Heart left ventricle (tissue), 16 donors: ENCODE measurements around the gene TTC3. TPM values are rescaled to one million over a fixed set of nuclear protein-coding genes. Genes with fewer than 3 reads are reported as not detected.
"Not testable (repeated sequence)": the region's sequence is repeated elsewhere in the genome, so short reads cannot be mapped to it uniquely, and the experiment has no call there.

Experiments
- ATAC-seq, 4 donors: fragments of 200-7000 bp; cut with Tn5 transposase; one replicate each; pipeline ENCODE4 v1.9.1; 2020 to 2022; ENCODE audit warnings: moderate library complexity in 4 of 4, mild to moderate bottlenecking in 3 of 4, moderate number of reproducible peaks in 1 of 4
- DNase-seq, 5 donors: peaks; one replicate each; pipeline ENCODE4 v3.0.0-alpha.2; 2020
- H3K27ac ChIP-seq, 12 donors: fragments of 200-600 bp; sonication (generic) in 4 of 12; one replicate each; pipeline versions ENCODE4 v1.5.0 to v1.8.0; 2016 to 2022; ENCODE audit warnings: mild to moderate bottlenecking in 2 of 12
- H3K27me3 ChIP-seq, 9 donors: fragments of 200-600 bp; sonication (generic) in 2 of 9; one replicate each; pipeline versions ENCODE4 v1.5.1 to v1.8.0; 2016 to 2022; ENCODE audit warnings: mild to moderate bottlenecking in 3 of 9
- H3K36me3 ChIP-seq, 9 donors: fragments of 200-600 bp; sonication (generic) in 2 of 9; one replicate each; pipeline versions ENCODE4 v1.5.0 to v1.8.0; 2018 to 2022; ENCODE audit warnings: mild to moderate bottlenecking in 2 of 9
- H3K4me1 ChIP-seq, 12 donors: fragments of 200-600 bp; sonication (generic) in 4 of 12; one replicate each; pipeline versions ENCODE4 v1.5.0 to v1.8.0; 2016 to 2022; ENCODE audit warnings: mild to moderate bottlenecking in 3 of 12
- H3K4me3 ChIP-seq, 12 donors: fragments of 200-600 bp; sonication (generic) in 4 of 12; one replicate each; pipeline versions ENCODE4 v1.5.0 to v1.8.0; 2017 to 2022; ENCODE audit warnings: mild to moderate bottlenecking in 9 of 12, moderate library complexity in 4 of 12
- H3K9me3 ChIP-seq, 12 donors: fragments of 200-600 bp; sonication (generic) in 4 of 12; one replicate each; pipeline versions ENCODE4 v1.5.0 to v1.8.0; 2016 to 2022; ENCODE audit warnings: mild to moderate bottlenecking in 1 of 12
- POLR2A ChIP-seq, 2 donors: fragments of 450-650 bp; IDR thresholded peaks; one replicate each; pipeline ENCODE4 v1.6.1; 2017; ENCODE audit warnings: antibody characterized with exemption in 2 of 2, mild to moderate bottlenecking in 2 of 2, moderate library complexity in 2 of 2
- WGBS, 4 donors: extraction: QIAGEN DNeasy Blood & Tissue Kit in 2 of 4; methylation state at CpG; one replicate each; pipeline versions ENCODE4 v1.1.5 to v1.1.7; 2013 to 2018; 5-methylcytosine and 5-hydroxymethylcytosine counted together
- intact Hi-C, 10 donors: fragments of 100-400 bp; cut with DNase I; formaldehyde crosslinking; loops; one replicate each; pipeline versions ENCODE4 v1.11.1 to v1.14.2; 2022
- polyA plus RNA-seq, 2 donors: library from polyadenylated mRNA; stranded (reverse); fragments of 200-250 nt; gene quantifications; one replicate each; pipeline ENCODE4 v1.2.3, GENCODE V29; 2013
- total RNA-seq, 9 donors: library from RNA; depleted of rRNA in 2 of 9; stranded (reverse); fragments of >200 nt in 2 of 9; fragmentation: NEBNext Ultra II Directional in 3 of 9; extraction: Animal tissue kit (Norgen Biotek cat#: 25700) in 3 of 9; gene quantifications; one replicate each; pipeline versions ENCODE4 v1.1.0 to v1.2.4, GENCODE V29; 2016 to 2023
- TF ChIP-seq, protein P1 (sequence below), 12 donors: fragments of 200-600 bp; sonication (generic) in 4 of 12; IDR thresholded peaks; one replicate each; pipeline versions ENCODE4 v1.5.0 to v1.8.0; 2018 to 2022; ENCODE audit warnings: antibody characterized with exemption in 12 of 12, mild to moderate bottlenecking in 5 of 12
- donor health status: ischemic (EF 13 %, LVEDD 7.1; RV severe dilation, severe dysfunction).
- donor health status: healthy with polysubstance abuse.
- donor health status: DM: no; HTN: yes; CAD: no.
- donor health status: DM: no; HTN: no; CAD: no.
- donor health status: ischemic (EF 25% LVEDD 6.9; RV normal size, moderate dysfunction).
- donor health status: ischemic (EF 25% LVEDD 5.7; RV mildly dilated, moderate dysfunction).
- donor health status: healthy.
- donor health status: DM: yes; HTN: yes; CAD: no.
- donor health status: ischemic (EF 35%, LVEDD 5.7; RV mildly dilated, moderate dysfunction).
- donor health status: nonischemic (EF 11% LVEDD 7.7; RV severe dilation, severe dysfunction).
- donor health status: DM: yes; HTN: yes; CAD: no.
- donor health status: PGD.
- donor health status: ischemic (EF 29% LVEDD 5.4; RV normal size, mild dysfunction).
- donor health status: nonischemic (EF 23%, LVEDD 6.1; RV moderate dilation, normal function).

Gene TTC3
- total and polyA plus RNA-seq, 11 donors = 15.2 to 72.1 (median 44.5) TPM

DNA sequence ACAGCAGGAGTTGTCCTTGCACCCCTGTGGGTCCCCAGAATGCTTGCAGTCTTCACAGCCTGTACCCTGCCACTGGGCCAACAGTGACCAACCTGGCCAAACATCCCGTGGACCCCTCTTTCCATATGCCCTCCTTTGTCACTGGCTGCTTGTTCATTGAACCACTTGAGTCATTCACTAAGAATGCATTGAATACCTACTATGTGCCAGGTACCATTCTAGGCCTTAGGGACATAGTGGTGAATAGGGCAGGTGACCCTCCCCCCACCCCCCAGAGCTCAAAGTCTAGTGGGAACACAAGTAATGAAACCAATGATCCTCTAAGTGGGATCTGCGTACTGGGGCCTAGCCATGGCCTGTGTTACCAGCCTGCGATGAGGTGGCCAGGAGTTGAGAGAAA is 28.4 kb upstream of the TTC3 start:
- Histone ChIP-seq H3K27ac (no peak overlapping the region), H3K4me3 (no peak overlapping the region), H3K27me3 (peaks cover 0 to 4% (median 0%) of the 10 kb centered on the region in 9 donors), H3K4me1 (no peaks in the 10 kb centered on the region), H3K9me3 (no peaks in the 10 kb centered on the region), H3K36me3 (no peaks in the 10 kb centered on the region)
- intact Hi-C loops = no loop called here
- no peak for ATAC-seq
- TF ChIP-seq POLR2A (IDR thresholded peaks at IDR 0.05) = no peak
- TF ChIP-seq, protein P1, sequence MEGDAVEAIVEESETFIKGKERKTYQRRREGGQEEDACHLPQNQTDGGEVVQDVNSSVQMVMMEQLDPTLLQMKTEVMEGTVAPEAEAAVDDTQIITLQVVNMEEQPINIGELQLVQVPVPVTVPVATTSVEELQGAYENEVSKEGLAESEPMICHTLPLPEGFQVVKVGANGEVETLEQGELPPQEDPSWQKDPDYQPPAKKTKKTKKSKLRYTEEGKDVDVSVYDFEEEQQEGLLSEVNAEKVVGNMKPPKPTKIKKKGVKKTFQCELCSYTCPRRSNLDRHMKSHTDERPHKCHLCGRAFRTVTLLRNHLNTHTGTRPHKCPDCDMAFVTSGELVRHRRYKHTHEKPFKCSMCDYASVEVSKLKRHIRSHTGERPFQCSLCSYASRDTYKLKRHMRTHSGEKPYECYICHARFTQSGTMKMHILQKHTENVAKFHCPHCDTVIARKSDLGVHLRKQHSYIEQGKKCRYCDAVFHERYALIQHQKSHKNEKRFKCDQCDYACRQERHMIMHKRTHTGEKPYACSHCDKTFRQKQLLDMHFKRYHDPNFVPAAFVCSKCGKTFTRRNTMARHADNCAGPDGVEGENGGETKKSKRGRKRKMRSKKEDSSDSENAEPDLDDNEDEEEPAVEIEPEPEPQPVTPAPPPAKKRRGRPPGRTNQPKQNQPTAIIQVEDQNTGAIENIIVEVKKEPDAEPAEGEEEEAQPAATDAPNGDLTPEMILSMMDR (IDR thresholded peaks at IDR 0.05) = no peak
- DNase-seq = no peak
- 98 to 100% (median 99%) methylated on average over 3 of the region's 3 CpGs for WGBS, 4 donors

DNA sequence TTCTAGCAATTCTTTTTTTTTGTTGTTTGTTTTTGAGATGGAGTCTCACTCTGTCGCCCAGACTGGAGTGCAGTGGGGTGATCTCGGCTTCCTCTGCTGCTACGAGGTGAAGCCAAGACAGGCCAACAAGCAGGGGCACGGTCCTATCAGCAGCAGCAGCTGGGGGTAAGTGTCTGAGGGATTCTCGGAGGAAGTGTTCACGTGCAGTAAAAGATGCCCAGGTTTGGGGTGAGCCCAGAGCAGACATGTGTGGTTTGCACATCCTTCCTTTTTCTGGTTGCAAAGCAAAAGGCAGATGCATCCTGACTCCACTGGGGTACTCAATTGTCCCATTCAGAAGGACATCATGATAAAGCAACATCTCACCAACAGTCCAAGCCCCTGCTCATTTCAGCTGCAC is 27.9 kb upstream of the TTC3 start:
- no peak overlapping the region for H3K4me3 ChIP-seq
- no peak for TF ChIP-seq POLR2A (IDR thresholded peaks at IDR 0.05)
- TF ChIP-seq, protein P1 (IDR thresholded peaks at IDR 0.05) = no peak
- WGBS, 4 donors = 68 to 79% (median 72%) methylated on average over 5 to 6 of the region's 6 CpGs

DNA sequence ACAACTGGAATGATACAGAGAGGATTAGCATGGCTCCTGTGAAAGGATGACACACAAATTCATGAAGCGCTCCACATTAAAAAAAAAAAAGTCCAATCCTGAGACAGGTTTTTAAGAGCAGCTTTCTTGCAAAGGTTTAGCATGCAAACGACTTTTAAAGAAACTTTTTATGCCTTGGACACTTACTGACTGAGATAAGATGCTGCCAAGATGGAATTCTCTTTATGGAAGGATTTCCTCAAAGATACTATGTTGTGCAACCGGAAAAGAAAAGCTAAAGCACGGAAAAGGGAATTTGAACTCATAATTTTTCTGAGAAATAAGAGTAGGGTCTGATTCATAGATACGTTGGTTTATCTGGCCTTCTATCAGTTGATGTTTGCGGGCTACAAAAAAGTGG is 27.5 kb upstream of the TTC3 start:
- no peak for TF ChIP-seq POLR2A (IDR thresholded peaks at IDR 0.05)
- TF ChIP-seq, protein P1 (IDR thresholded peaks at IDR 0.05) = no peak
- H3K4me3 ChIP-seq = no peak overlapping the region
- DNase-seq = no peak
- H3K36me3 ChIP-seq = no peaks in the 10 kb centered on the region
- H3K9me3 ChIP-seq = no peaks in the 10 kb centered on the region
- no peaks in the 10 kb centered on the region for H3K4me1 ChIP-seq
- intact Hi-C loops = no loop called here
- 67 to 74% (median 72%) methylated on average over 6 of the region's 6 CpGs for WGBS, 4 donors
- H3K27me3 ChIP-seq = peaks cover 0 to 4% (median 0%) of the 10 kb centered on the region in 9 donors
- H3K27ac ChIP-seq = no peak overlapping the region
- no peak for ATAC-seq

More for the DNA sequence above, 27.9 kb upstream of the TTC3 start:
- intact Hi-C loops = no loop called here
- no peak overlapping the region for H3K27ac ChIP-seq
- H3K9me3 ChIP-seq = no peaks in the 10 kb centered on the region
- H3K36me3 ChIP-seq = no peaks in the 10 kb centered on the region
- no peak for DNase-seq
- no peak for ATAC-seq
- H3K27me3 ChIP-seq = peaks cover 0 to 4% (median 0%) of the 10 kb centered on the region in 9 donors
- no peaks in the 10 kb centered on the region for H3K4me1 ChIP-seq

DNA sequence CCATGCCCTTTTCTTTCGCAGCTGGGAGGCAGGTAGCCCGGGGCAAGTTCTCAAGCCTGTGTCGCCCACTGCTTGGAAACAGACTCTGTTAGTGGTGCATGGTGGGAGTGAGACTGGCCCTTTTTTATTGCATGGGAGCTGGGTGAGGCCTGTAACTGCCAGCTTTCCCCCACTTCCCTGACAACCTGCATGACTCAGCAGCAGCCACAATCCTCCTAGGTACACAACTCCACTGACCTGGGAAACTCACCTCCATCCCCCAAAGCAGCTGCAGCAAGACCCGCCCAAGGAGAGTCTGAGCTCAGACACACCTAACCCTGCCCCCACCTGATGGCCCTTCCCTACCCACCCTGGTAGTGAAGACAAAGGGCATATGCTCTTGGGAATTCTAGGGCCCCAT is 26.0 kb upstream of the TTC3 start:
- TF ChIP-seq, protein P1 (IDR thresholded peaks at IDR 0.05) = no peak
- no peak for TF ChIP-seq POLR2A (IDR thresholded peaks at IDR 0.05)
- intact Hi-C loops = no loop called here
- Histone ChIP-seq H3K9me3 (no peaks in the 10 kb centered on the region), H3K27ac (no peak overlapping the region), H3K36me3 (no peaks in the 10 kb centered on the region), H3K4me1 (no peaks in the 10 kb centered on the region), H3K27me3 (peaks cover 0 to 4% (median 0%) of the 10 kb centered on the region in 9 donors), H3K4me3 (no peak overlapping the region)
- ATAC-seq = no peak
- 67 to 100% (median 90%) methylated on average over 1 to 4 of the region's 4 CpGs for WGBS, 4 donors
- DNase-seq = no peak

DNA sequence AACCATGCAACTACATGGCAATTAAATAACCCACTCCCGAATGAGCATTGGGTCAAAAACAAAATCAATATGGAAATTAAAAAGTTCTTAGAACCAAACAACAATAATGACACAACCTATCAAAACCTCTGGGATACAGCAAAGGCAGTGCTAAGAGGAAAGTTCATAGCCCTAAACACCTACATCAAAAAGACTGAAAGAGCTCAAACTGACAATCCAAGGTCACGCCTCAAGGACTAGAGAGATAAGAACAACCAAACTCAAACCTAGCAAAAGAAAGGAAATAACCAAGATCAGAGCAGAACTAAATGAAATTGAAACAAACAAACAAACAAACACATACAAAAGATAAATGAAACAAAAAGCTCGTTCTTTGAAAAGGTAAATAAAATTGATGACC is 23.3 kb upstream of the TTC3 start:
- H3K27ac ChIP-seq, H3K27me3 ChIP-seq, H3K4me3 ChIP-seq, H3K4me1 ChIP-seq, DNase-seq, H3K9me3 ChIP-seq, ATAC-seq, intact Hi-C loops, H3K36me3 ChIP-seq: not testable (repeated sequence)
- WGBS, 4 donors = 62 to 92% (median 76%) methylated on average over 3 of the region's 3 CpGs
